SK-N-SH treated with all-trans-retinoic acid at 6 μM for 48 hours (cell line): Measurements from ENCODE around the gene HEYL.

ENCODE experiments used
- PATZ1 ChIP-seq: fragments of 250-450 bp; sonication (Bioruptor Pico); IDR thresholded peaks from 2 replicates; pipeline ENCODE4 v1.8.0; 2020; ENCODE audit warnings: mild to moderate bottlenecking, moderate library complexity, borderline replicate concordance
- RARB ChIP-seq: fragments of 250-450 bp; sonication (Bioruptor Pico); IDR thresholded peaks from 2 replicates; pipeline ENCODE4 v1.8.0; 2021; ENCODE audit warnings: mild to moderate bottlenecking, moderate library complexity
- TOX ChIP-seq: fragments of 250-450 bp; sonication (Bioruptor Pico); IDR thresholded peaks from 2 replicates; pipeline ENCODE4 v1.8.0; 2021; ENCODE audit warnings: mild to moderate bottlenecking, moderate library complexity, borderline replicate concordance
- ZFP3 ChIP-seq: fragments of 250-450 bp; sonication (Bioruptor Pico); IDR thresholded peaks from 2 replicates; pipeline ENCODE4 v1.5.0; 2020; ENCODE audit warnings: mild to moderate bottlenecking, moderate library complexity
- ZFP30 ChIP-seq: fragments of 450-650 bp; formaldehyde crosslinking; IDR thresholded peaks from 2 replicates; pipeline ENCODE4 v1.5.0; 2022; ENCODE audit warnings: mild to moderate bottlenecking, moderate library complexity

- TF ChIP-seq ZFP30 (CRISPR knock-in tag) = no peak
- TF ChIP-seq ZFP3 (CRISPR knock-in tag) = no peak
- no peak for TF ChIP-seq PATZ1 (CRISPR knock-in tag)
- no peak for TF ChIP-seq TOX (CRISPR knock-in tag)
- no peak for TF ChIP-seq RARB (CRISPR knock-in tag)
Measured at GRCh38 chr1:39628807-39629350, 10.6 kb downstream of the HEYL start.
